OCI-LY1 (cell line): ENCODE data around the gene TBC1D14.

ENCODE experiments used
- CTCF ChIP-seq: fragments of 200-600 bp; sonication (generic), shearing (Covaris generic); IDR thresholded peaks from 2 replicates; pipeline ENCODE4 v1.5.1; 2017; ENCODE audit warnings: mild to moderate bottlenecking, antibody characterized with exemption, low read length, moderate library complexity, mixed read lengths
- EZH2 ChIP-seq: fragments of 200-600 bp; sonication (generic), shearing (Covaris generic); IDR thresholded peaks from 2 replicates; pipeline ENCODE4 v1.8.0; 2017; ENCODE audit warnings: borderline replicate concordance, mixed run types, mild to moderate bottlenecking, antibody characterized with exemption, low read length, moderate library complexity, mixed read lengths

GRCh38 chr4:7054106-7054880 lies 144.7 kb downstream of the TBC1D14 start:
- no peak for TF ChIP-seq EZH2
- no peak for TF ChIP-seq CTCF
